ENCODE measurements around the gene COX10.

Gene COX10

GRCh38 chr17:14094676-14095601 lies 25.6 kb downstream of the COX10 start:
- TF ChIP-seq ZNF8 (CRISPR knock-in tag; IDR thresholded peaks at IDR 0.05) = no peak
- TF ChIP-seq CREB5 (CRISPR knock-in tag; IDR thresholded peaks at IDR 0.05; ENCODE audit: low read depth) = no peak
- TF ChIP-seq OSR1 (CRISPR knock-in tag; IDR thresholded peaks at IDR 0.05) = no peak
- no peak for ATAC-seq

- TF ChIP-seq PPARA (CRISPR knock-in tag; IDR thresholded peaks at IDR 0.05; ENCODE audit: borderline replicate concordance) = no peak
- no peak for TF ChIP-seq ESRRG (CRISPR knock-in tag; IDR thresholded peaks at IDR 0.05)
- no peak for TF ChIP-seq ZNF70 (CRISPR knock-in tag; IDR thresholded peaks at IDR 0.05)
- no peak for TF ChIP-seq CREB5 (CRISPR knock-in tag; IDR thresholded peaks at IDR 0.05; ENCODE audit: low read depth)
- TF ChIP-seq CSDC2 (CRISPR knock-in tag; IDR thresholded peaks at IDR 0.05) = no peak
- TF ChIP-seq GLIS3 (CRISPR knock-in tag; IDR thresholded peaks at IDR 0.05) = no peak
- TF ChIP-seq ISL1 (CRISPR knock-in tag; IDR thresholded peaks at IDR 0.05) = no peak
- no peak for TF ChIP-seq SNAI2 (CRISPR knock-in tag; IDR thresholded peaks at IDR 0.05)
- no peak for TF ChIP-seq ZNF8 (CRISPR knock-in tag; IDR thresholded peaks at IDR 0.05)
- no peak for TF ChIP-seq OSR1 (CRISPR knock-in tag; IDR thresholded peaks at IDR 0.05)
- TF ChIP-seq CSRNP3 (CRISPR knock-in tag; IDR thresholded peaks at IDR 0.05) = no peak
- no peak for ATAC-seq
Measured at GRCh38 chr17:14095631-14096030, 26.3 kb downstream of the COX10 start.

- ATAC-seq = no peak
- TF ChIP-seq PPARA (CRISPR knock-in tag; IDR thresholded peaks at IDR 0.05; ENCODE audit: borderline replicate concordance) (no peak), CSDC2 (CRISPR knock-in tag; IDR thresholded peaks at IDR 0.05) (no peak)
Measured at GRCh38 chr17:14098246-14098645, 28.9 kb downstream of the COX10 start.

GRCh38 chr17:14101976-14102375 lies 32.7 kb downstream of the COX10 start:
- no peak for ATAC-seq
- TF ChIP-seq SNAI2 (CRISPR knock-in tag; IDR thresholded peaks at IDR 0.05) = no peak
- no peak for TF ChIP-seq GLIS3 (CRISPR knock-in tag; IDR thresholded peaks at IDR 0.05)
- no peak for TF ChIP-seq CSDC2 (CRISPR knock-in tag; IDR thresholded peaks at IDR 0.05)
- TF ChIP-seq ZC3H10 (CRISPR knock-in tag; IDR thresholded peaks at IDR 0.05) = no peak
- TF ChIP-seq ESRRG (CRISPR knock-in tag; IDR thresholded peaks at IDR 0.05) = no peak
- no peak for TF ChIP-seq PATZ1 (CRISPR knock-in tag; IDR thresholded peaks at IDR 0.05; ENCODE audit: borderline replicate concordance)
- TF ChIP-seq TSHZ2 (CRISPR knock-in tag; IDR thresholded peaks at IDR 0.05) = no peak
- TF ChIP-seq ZFP30 (CRISPR knock-in tag; IDR thresholded peaks at IDR 0.05) = no peak
- TF ChIP-seq RARB (CRISPR knock-in tag; IDR thresholded peaks at IDR 0.05) = no peak
